GM18517 (cell line): ENCODE results near the gene ORC1.

Source experiments
- ATAC-seq: cut with Tn5 transposase; IDR thresholded peaks from one replicate; pipeline ENCODE4 v1.9.1; 2021; ENCODE audit warnings: mild to moderate bottlenecking, moderate library complexity; ENCODE audit not compliant: unreplicated experiment

The ORC1 gene

DNA sequence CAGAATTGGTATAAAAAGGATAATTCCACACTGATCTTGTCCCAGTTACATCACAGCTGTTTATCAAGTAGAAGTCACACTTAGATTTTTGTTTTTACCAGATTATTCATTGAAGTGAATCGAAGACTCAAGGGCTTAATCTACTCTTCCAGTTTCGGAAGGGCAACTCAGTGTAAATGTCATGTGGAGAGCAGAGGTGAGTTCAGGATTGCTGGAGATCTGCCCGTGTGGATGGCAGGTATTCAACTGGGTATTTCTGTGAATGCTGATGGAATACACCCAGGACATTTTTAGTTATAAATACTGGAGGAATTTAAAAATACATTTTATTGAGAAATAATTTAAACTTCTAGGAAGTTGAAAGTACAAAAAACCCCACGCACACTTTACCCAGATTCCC is 57.6 kb downstream of the ORC1 start:
- ATAC-seq = no peak

DNA sequence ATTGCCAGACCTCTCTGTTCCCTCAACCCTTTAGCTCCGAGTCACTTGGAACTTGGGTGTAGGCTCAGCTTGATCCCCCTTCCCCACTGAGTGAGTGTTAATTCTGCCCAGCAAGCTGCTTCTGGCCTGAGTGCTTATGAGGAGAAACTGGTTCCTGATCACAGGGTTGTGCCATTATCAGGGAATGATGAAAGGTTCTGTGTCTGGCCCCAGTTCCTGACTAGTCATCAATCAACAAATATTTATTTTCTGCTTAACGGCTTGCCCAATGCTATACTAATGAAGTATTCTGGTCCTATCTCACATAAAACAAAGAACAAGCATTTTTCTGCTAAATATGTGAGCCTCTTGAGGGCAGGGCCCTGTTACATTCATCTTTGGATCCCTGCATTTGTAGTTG is 59.0 kb downstream of the ORC1 start:
- no peak for ATAC-seq

DNA sequence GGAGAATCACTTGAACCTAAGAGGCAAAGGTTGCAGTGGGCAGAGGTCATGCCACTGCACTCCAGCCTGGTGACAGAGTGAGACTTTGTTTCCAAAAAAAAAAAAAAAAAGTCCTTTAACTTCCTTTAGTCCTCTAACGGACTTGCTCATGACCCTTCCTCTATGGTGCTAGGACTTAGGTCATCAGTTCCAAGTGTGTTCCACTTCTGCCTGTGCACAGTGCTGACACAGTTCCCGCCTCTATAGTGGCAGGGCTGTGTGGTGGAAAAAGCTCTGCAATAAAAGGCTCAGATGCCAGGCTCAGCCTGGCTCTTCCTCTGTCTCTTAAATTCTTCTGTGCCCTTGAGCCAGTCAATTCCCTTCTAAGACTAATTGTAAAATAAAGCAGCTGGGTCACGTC is 60.2 kb downstream of the ORC1 start:
- no peak for ATAC-seq

DNA sequence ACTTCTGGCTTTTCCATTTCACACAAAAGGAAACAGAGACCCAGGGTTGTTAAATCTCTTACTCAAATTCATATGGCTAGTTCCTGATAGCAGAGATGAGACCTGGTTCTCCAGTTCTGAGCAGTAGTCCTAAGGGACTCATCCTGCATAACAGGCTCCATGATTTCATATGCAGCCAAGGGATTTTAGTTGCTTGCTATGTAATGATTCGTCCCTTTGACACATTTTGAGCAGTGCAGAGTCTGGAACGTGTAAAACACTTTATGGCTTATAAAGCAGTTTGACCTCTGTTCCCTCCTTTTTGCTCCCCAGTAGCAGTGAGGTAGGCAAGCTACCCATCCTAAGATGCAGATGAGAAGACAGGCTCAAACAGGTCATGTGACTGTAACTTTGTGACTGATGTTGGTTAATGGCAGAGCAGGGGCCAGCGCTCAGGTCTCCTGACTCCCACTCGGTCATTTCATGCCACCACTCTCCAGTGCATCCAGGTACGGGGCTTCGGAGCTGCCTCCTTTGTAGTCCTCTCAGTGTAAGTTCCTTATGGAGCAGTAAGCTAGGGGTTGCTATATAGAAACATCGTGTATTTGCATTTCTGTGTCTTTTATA is 62.5 kb downstream of the ORC1 start:
- ATAC-seq = no peak

DNA sequence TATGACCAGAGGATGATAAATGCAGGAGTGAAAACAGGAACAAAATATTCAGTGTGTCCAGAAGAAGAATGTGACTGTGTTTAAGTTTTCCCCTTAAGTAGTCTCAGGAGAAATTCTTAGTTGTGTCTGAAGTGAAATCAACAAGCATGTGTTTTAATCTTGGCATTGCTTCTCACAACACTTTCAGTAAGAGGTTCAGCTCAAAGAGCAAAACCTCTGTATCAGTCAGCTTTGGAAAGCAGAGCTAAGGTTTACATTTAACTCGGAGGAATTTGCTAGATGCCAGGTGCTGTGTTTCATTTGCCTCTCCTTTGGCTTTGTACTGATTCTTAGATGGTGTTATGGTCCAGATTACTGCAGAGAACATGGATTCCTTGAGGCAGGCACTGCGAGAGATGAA is 66.8 kb downstream of the ORC1 start:
- no peak for ATAC-seq

DNA sequence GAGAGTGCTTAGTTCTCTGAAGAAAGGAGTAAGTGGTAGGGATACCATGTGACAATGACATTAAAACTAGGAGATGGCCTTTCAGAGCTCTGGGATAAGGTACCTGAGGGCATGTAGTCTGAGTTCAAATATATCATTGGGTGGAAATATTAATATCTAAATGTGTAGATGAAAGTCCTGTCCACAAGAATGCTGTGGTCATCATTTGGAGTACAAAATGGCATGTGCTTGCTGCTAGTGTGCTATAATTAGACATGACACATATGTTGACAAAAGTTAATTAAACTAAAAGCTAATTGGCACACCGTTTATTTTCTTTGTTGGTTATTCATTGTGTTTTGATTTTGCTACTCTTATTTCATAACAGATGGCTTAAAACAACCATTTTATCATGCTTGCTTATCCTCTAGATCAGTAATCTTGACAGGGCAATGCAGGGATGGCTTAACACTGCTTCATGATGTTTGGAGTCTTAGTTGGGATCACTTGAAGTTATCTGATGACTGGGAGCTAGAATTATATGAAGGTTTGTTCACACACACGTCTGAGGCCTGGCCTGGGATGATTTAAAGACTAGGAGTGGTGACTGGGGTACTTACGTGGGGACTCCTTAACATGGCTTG is 69.2 kb downstream of the ORC1 start:
- ATAC-seq = no peak

DNA sequence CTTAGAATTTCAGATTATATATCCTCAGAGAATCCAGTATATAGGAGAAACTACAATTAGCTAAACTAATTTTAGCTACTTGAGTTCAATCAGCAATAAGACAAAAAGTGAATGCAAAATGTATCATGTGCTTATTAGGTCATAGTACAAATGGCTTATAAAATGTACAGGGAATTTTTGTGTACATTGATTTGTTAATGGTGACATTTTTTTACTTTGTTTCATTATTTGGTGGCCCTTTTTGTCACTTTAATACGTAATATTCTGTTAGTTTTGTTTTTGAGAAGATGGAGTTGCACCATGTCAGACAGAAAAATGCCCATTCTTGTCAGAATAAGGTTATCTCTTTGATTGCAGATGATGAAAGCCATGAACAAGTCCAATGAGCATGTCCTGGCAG is 71.8 kb downstream of the ORC1 start:
- no peak for ATAC-seq

DNA sequence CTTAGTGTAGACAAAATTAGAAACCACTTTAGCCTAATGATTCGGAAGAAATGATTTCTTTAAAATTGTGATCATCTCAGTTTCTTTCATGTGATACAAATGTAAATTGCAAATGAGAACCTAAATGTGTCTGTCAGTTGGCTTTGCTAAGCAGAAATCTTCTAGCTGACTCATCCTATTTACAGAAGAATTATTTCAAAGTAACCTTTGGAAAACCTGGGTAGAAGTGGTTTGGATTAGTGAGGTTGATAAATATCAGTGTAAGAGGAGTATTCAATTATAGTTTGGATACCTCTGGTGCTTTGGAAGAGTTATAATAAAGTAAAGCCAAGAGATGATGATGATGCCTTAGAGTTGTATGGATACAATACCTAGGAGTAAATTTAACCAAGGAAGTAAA is 75.6 kb downstream of the ORC1 start:
- no peak for ATAC-seq

DNA sequence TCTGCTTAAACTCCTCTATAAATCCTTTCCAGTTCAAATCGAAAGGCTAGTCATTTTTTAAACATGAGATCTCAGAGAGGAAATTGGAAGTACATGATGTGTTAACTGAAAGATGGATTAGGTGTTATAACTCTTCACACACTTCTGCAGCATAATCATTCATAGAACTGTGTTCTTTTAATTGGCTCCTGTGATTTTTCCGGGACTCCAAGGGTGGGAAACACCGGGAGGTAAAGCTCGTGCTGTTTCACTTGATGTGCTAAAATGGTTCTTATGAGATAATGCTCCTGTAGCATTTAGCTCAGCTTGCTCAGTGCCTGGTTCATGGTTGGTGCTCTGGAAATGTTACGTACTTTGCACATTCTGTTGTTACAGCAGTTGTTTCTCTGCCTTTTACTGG is 78.4 kb downstream of the ORC1 start:
- no peak for ATAC-seq

DNA sequence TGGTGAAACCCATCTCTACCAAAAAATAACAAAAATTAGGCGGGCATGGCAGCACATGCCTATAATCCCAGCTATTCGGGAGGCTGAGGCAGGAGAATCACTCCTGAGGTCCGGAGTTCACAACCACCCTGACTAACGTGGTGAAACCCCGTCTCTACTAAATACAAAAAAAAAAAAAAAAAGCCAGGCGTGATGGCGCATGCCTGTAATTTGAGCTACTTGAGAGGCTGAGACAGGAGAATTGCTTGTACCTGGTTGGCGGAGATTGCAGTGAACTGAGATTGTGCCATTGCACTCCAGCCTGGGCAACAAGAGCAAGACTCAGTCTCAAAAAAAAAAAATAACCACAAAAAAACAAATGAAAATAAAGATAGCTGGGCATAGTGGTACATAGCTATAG is 80.5 kb downstream of the ORC1 start:
- ATAC-seq = no peak
